Endothelial cell of umbilical vein (primary cell): ENCODE measurements around the gene SCAF8. TPM values are rescaled to one million over a fixed set of nuclear protein-coding genes. Genes with fewer than 3 reads are reported as not detected.

Source experiments
- BruUV-seq: library from RNA; stranded (reverse); fragments of 400-500 nt; replicated peaks from 2 replicates; lab custom pipeline; 2021; lab: Mats Ljungman, UMichigan
- CTCF ChIA-PET: fragments of 300-600, 350-600 bp; sonication (Branson Sonifier 250); formaldehyde crosslinking; loops from one replicate; lab custom pipeline; 2021; ENCODE audit warnings: antibody characterized with exemption, inconsistent platforms; lab: Charles Lee
- POLR2A ChIA-PET: fragments of 300-600, 350-600 bp; sonication (Branson Sonifier 250); formaldehyde crosslinking; loops from one replicate; lab custom pipeline; 2021; ENCODE audit warnings: antibody characterized with exemption, inconsistent platforms; lab: Charles Lee
- DNase-seq: peaks from one replicate; pipeline ENCODE4 v3.0.0-alpha.2; 2011; ENCODE audit warnings: low read depth, low spot score
- FAIRE-seq: peaks from 2 replicates; lab custom pipeline; 2011; peaks lifted over from hg19 to GRCh38; lab: Jason Lieb, UNC
- H2AFZ ChIP-seq: 2 replicates; pipeline ENCODE4 v1.6.0; 2012; ENCODE audit warnings: low read depth, low read length, control low read depth, inconsistent platforms
- H3K27ac ChIP-seq: 2 replicates; pipeline ENCODE4 v1.5.1; 2011; ENCODE audit warnings: low read depth, mild to moderate bottlenecking, control low read depth, low read length, moderate library complexity; ENCODE audit not compliant: insufficient read depth
- H3K27me3 ChIP-seq, 2 experiments: 2 replicates each; pipeline versions ENCODE4 v1.6.0 to v1.6.1; 2011; ENCODE audit warnings: low read length in 2 of 2, mixed read lengths in 1 of 2; ENCODE audit not compliant: control insufficient read depth in 2 of 2, insufficient read depth in 2 of 2
- H3K36me3 ChIP-seq, 2 experiments: 2 replicates in 1 of 2; 3 replicates in 1 of 2; pipeline ENCODE4 v1.5.1; 2011; ENCODE audit warnings: low read length in 2 of 2, mild to moderate bottlenecking in 1 of 2, moderate library complexity in 1 of 2; ENCODE audit not compliant: control insufficient read depth in 2 of 2, insufficient read depth in 2 of 2; ENCODE audit errors: extremely low read depth in 1 of 2
- H3K4me1 ChIP-seq: 3 replicates; pipeline ENCODE4 v1.5.1; 2011; ENCODE audit warnings: mild to moderate bottlenecking, low read length; ENCODE audit not compliant: control insufficient read depth, insufficient read depth; ENCODE audit errors: extremely low read depth
- H3K4me2 ChIP-seq: 2 replicates; pipeline ENCODE4 v1.6.1; 2011; ENCODE audit warnings: low read length, control low read depth, mixed read lengths; ENCODE audit not compliant: insufficient read depth
- H3K4me3 ChIP-seq, 3 experiments: fragments of 200-600 bp in 1 of 3; sonication (generic), shearing (Covaris generic) in 1 of 3; replicated peaks in 1 of 3; 2 replicates each; pipeline ENCODE4 v1.5.1; 2011 to 2016; ENCODE audit warnings: control low read depth in 3 of 3, low read length in 3 of 3, mild to moderate bottlenecking in 2 of 3, inconsistent platforms in 1 of 3, low read depth in 1 of 3, moderate library complexity in 1 of 3; ENCODE audit not compliant: insufficient read depth in 1 of 3
- H3K79me2 ChIP-seq: 2 replicates; pipeline ENCODE4 v1.6.0; 2012; ENCODE audit warnings: low read length, inconsistent platforms; ENCODE audit not compliant: control insufficient read depth, insufficient read depth
- H3K9ac ChIP-seq: replicated peaks from 2 replicates; pipeline ENCODE3; 2011; ENCODE audit warnings: low read length, control low read depth; ENCODE audit not compliant: insufficient read depth; ENCODE audit errors: extremely low read depth
- H3K9me1 ChIP-seq: replicated peaks from 3 replicates; pipeline ENCODE4 v1.6.0; 2011; ENCODE audit warnings: mild to moderate bottlenecking, low read length; ENCODE audit not compliant: control insufficient read depth, insufficient read depth; ENCODE audit errors: extremely low read depth
- H3K9me3 ChIP-seq: replicated peaks from 2 replicates; pipeline ENCODE4 v1.5.1; 2012; ENCODE audit warnings: low read length, inconsistent platforms; ENCODE audit not compliant: control insufficient read depth, insufficient read depth
- H4K20me1 ChIP-seq: replicated peaks from 2 replicates; pipeline ENCODE3; 2011; ENCODE audit warnings: mild to moderate bottlenecking, low read length; ENCODE audit not compliant: control insufficient read depth, insufficient read depth; ENCODE audit errors: extremely low read depth
- CTCF ChIP-seq, 2 donors: IDR thresholded peaks; 1 replicate in 1 of 2; 2 replicates in 1 of 2; pipeline ENCODE4 v1.5.1; 2011; ENCODE audit warnings: low read length in 2 of 2, mild to moderate bottlenecking in 2 of 2, moderate library complexity in 2 of 2, control low read depth in 1 of 2, inconsistent platforms in 1 of 2, low read depth in 1 of 2; ENCODE audit not compliant: insufficient read depth in 1 of 2; ENCODE audit errors: extremely low read depth in 1 of 2
- EZH2 ChIP-seq: IDR thresholded peaks from 2 replicates; pipeline ENCODE4 v1.6.1; 2012; ENCODE audit warnings: borderline replicate concordance, low read depth, mild to moderate bottlenecking, moderate library complexity, low read length, inconsistent platforms; ENCODE audit not compliant: severe bottlenecking
- FOS ChIP-seq: IDR thresholded peaks from 2 replicates; pipeline ENCODE4 v1.6.1; 2011; ENCODE audit warnings: mild to moderate bottlenecking, low read length, moderate library complexity, borderline replicate concordance; ENCODE audit not compliant: insufficient read depth
- GATA2 ChIP-seq: IDR thresholded peaks from 2 replicates; pipeline ENCODE4 v1.7.0; 2011; ENCODE audit warnings: low read depth, mild to moderate bottlenecking, moderate library complexity, mixed read lengths, low read length; ENCODE audit not compliant: insufficient read length, insufficient read depth
- JUN ChIP-seq: IDR thresholded peaks from 2 replicates; pipeline ENCODE4 v1.6.1; 2011; ENCODE audit warnings: borderline replicate concordance, low read depth; ENCODE audit not compliant: insufficient read length, insufficient read depth
- MAX ChIP-seq: IDR thresholded peaks from 2 replicates; pipeline ENCODE4 v1.6.1; 2011; ENCODE audit not compliant: insufficient read depth, insufficient read length
- MYC ChIP-seq: IDR thresholded peaks from one replicate; pipeline ENCODE4 v1.6.1; 2011; ENCODE audit warnings: mild to moderate bottlenecking, low read depth, low read length
- POLR2A ChIP-seq: IDR thresholded peaks from 2 replicates; pipeline ENCODE4 v1.6.1; 2012; ENCODE audit warnings: low read depth, mild to moderate bottlenecking, control low read depth, low read length
- POLR2AphosphoS5 ChIP-seq: IDR thresholded peaks from 2 replicates; pipeline ENCODE4 v1.6.1; 2012; ENCODE audit warnings: low read depth, mild to moderate bottlenecking, control low read depth, low read length, moderate library complexity; ENCODE audit not compliant: insufficient read depth
- dilution Hi-C: fragments of 300-500 bp; cut with MboI; formaldehyde crosslinking; loops from one replicate; pipeline ENCODE4 v1.15.0; 2019; ENCODE audit warnings: low sequenced_read_pairs; ENCODE audit not compliant: extremely low pct_ligation_motif_present
- intact Hi-C: fragments of 100-400 bp; cut with micrococcal nuclease; formaldehyde crosslinking; loops from one replicate; pipeline ENCODE4 v1.10.0; 2022
- polyA plus RNA-seq, 4 experiments: library from polyadenylated mRNA; depleted of rRNA in 3 of 4; stranded (reverse) in 3 of 4; unstranded in 1 of 4; fragments of >200 nt; gene quantifications; 2 replicates each; pipeline versions ENCODE4 v1.2.1 to v1.2.3, GENCODE V29; 2011 to 2012; ENCODE audit warnings: missing spikeins in 1 of 4
- total RNA-seq: library from RNA; stranded (reverse); gene quantifications from 2 replicates; pipeline ENCODE4 v1.2.3, GENCODE V29; 2021

Gene SCAF8
- total and polyA plus RNA-seq, 2 donors (not counting 3 experiments of a cell fraction or from before 2014, with no cell fraction given) = 11.7 to 37.8 TPM

- Histone ChIP-seq H3K27me3 (no peaks in the 10 kb centered on the region), H2AFZ (no peak overlapping the region), H3K4me2 (peak overlapping the region; percentile 9), H3K9me1 (no peaks in the 10 kb centered on the region), H3K4me1 (peaks cover 13% of the 10 kb centered on the region), H3K27ac (peak overlapping the region; percentile 22), H3K79me2 (peaks cover 7% of the 10 kb centered on the region), H3K9ac (no peak overlapping the region), H4K20me1 (no peaks in the 10 kb centered on the region), H3K9me3 (no peaks in the 10 kb centered on the region), H3K4me3 (no peak overlapping the region), H3K36me3 (peaks cover 0 to 17% of the 10 kb centered on the region in 2 experiments)
- intact Hi-C loops (no loop called here), dilution Hi-C loops (no loop called here)
- peak; percentile 26 for DNase-seq
- no peak for FAIRE-seq
- POLR2A ChIA-PET = no interaction called here
- TF ChIP-seq POLR2AphosphoS5 (no peak), EZH2 (no peak), JUN (no peak), CTCF (IDR thresholded peaks at IDR 0.05; ENCODE audit: extremely low read depth in 1 of 2, insufficient read depth in 1 of 2, low read depth in 1 of 2, low read length in 2 of 2) (no peak), POLR2A (no peak), MAX (no peak), GATA2 (no peak), FOS (no peak), MYC (no peak)
- BruUV-seq = no TSS peak
- CTCF ChIA-PET = interaction anchor here (1.0 kb wide), 1 partner anchor 17 kb away, joined by 3 read pairs; no protein-coding TSS in a partner anchor
Observed at GRCh38 chr6:154824076-154824475, 90.9 kb downstream of the SCAF8 start.
